Epithelial cell of proximal tubule (primary cell): ENCODE data around the gene ERCC6L2. TPM values are rescaled to one million over a fixed set of nuclear protein-coding genes. Genes with fewer than 3 reads are reported as not detected.
A peak's percentile ranks its signal among the peaks of the same experiment; 100 is the strongest.

Experiments
- DNase-seq: peaks from one replicate; pipeline ENCODE4 v3.0.0-alpha.2; 2011; ENCODE audit warnings: low read depth
- H3K4me3 ChIP-seq: 2 replicates; pipeline ENCODE4 v1.5.1; 2011; ENCODE audit warnings: low read depth, mild to moderate bottlenecking, low read length
- total RNA-seq: library from RNA; depleted of rRNA; stranded (reverse); fragments of >200 nt; gene quantifications from 2 replicates; pipeline ENCODE4 v1.2.3, GENCODE V29; 2015
- TF ChIP-seq, protein P1 (sequence below): conservative IDR thresholded peaks from 2 replicates; pipeline ENCODE4 v1.5.1; 2012; ENCODE audit warnings: low read depth, mild to moderate bottlenecking, low read length

ERCC6L2 gene
- total RNA-seq, 1 donor from 2014 or later, result 60.0 TPM

DNA sequence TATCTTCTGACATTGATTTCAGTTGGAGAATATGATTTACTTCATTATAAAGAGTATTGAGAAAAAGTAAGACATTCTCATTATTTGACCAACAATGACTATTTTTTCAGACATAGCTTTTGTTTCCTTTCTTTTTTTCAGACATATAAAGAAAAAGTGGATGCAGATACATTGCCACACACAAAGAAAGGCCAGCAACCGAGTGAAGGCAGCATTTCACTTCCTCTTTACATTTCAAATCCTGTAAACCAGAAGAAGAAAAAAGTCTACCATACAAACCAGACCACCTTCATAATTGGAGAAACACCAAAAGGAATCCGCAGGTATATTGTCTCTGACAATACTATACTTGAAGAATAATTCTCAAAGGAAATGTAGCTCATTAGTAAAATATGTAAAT lies 128.9 kb downstream of the ERCC6L2 start:
- no peak overlapping the region for H3K4me3 ChIP-seq
- no peak for DNase-seq
- TF ChIP-seq, protein P1, sequence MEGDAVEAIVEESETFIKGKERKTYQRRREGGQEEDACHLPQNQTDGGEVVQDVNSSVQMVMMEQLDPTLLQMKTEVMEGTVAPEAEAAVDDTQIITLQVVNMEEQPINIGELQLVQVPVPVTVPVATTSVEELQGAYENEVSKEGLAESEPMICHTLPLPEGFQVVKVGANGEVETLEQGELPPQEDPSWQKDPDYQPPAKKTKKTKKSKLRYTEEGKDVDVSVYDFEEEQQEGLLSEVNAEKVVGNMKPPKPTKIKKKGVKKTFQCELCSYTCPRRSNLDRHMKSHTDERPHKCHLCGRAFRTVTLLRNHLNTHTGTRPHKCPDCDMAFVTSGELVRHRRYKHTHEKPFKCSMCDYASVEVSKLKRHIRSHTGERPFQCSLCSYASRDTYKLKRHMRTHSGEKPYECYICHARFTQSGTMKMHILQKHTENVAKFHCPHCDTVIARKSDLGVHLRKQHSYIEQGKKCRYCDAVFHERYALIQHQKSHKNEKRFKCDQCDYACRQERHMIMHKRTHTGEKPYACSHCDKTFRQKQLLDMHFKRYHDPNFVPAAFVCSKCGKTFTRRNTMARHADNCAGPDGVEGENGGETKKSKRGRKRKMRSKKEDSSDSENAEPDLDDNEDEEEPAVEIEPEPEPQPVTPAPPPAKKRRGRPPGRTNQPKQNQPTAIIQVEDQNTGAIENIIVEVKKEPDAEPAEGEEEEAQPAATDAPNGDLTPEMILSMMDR, result no peak

GRCh38 chr9:96006296-96006879 lies 130.9 kb downstream of the ERCC6L2 start:
- TF ChIP-seq, protein P1, result no peak
- no peak overlapping the region for H3K4me3 ChIP-seq

DNA sequence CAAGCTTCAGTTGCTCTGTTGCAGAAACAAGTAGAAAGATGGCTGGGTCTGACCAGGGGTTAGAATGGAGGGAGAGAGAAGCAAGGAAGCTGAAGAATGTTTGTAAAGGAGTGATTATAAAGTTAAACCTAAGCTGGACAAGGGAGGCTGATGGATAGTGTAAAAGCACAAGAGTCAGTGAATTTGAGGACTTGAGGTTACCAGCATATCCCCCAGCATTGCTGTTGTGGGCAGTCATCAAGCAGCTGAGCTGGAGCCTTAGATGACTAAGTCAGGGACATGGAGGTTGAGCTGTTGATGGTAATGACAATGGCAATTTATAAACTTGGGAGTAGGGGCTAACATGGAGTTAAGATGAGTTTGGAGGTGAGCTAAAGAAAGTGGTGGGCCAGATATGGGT lies 131.5 kb downstream of the ERCC6L2 start:
- DNase-seq, result peak; percentile 54
- TF ChIP-seq, protein P1, result no peak

More at GRCh38 chr9:96006296-96006879, 130.9 kb downstream of the ERCC6L2 start:
- DNase-seq, result no peak

DNA sequence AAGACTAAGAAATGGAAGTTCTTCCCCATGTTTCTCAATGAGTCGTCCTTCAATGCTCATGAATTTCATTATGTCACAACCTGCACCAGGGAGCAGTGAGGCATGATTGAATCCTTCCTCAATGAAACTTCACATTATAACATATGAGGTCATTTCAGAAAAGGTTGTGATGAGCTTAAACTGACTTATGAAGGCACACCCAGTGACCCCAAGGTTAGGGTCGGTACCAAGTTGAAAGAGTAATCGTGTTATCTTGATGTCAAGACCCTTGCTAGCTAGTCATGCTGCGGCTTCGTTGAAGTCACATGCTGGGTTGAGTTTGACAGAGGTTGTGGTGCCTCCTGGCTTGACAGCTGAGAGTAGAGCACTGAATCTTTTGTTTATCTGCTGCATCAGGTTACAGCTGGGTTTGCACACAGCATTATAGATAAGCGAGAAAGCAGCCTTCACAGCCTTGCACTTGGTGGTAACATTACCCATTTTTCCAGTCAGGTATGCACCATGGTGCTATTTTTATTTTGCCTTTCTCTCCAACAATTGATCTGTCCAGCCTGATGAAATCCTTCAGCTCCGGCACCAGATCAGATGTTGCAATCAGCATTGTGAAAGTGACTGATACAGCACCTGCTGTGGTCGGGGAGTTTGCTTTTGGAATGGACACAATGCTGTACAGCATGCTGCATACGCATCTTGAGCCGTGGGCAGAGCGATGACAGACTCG lies 133.2 kb downstream of the ERCC6L2 start:
- H3K4me3 ChIP-seq, result no peak overlapping the region
- TF ChIP-seq, protein P1, result no peak
- peak; percentile 79 for DNase-seq

More for the DNA sequence above, 131.5 kb downstream of the ERCC6L2 start:
- no peak overlapping the region for H3K4me3 ChIP-seq

- DNase-seq, result no peak
- no peak overlapping the region for H3K4me3 ChIP-seq
- TF ChIP-seq, protein P1, result no peak
These were observed 133.7 kb downstream of the ERCC6L2 start for GRCh38 chr9:96009223-96009602.

DNA sequence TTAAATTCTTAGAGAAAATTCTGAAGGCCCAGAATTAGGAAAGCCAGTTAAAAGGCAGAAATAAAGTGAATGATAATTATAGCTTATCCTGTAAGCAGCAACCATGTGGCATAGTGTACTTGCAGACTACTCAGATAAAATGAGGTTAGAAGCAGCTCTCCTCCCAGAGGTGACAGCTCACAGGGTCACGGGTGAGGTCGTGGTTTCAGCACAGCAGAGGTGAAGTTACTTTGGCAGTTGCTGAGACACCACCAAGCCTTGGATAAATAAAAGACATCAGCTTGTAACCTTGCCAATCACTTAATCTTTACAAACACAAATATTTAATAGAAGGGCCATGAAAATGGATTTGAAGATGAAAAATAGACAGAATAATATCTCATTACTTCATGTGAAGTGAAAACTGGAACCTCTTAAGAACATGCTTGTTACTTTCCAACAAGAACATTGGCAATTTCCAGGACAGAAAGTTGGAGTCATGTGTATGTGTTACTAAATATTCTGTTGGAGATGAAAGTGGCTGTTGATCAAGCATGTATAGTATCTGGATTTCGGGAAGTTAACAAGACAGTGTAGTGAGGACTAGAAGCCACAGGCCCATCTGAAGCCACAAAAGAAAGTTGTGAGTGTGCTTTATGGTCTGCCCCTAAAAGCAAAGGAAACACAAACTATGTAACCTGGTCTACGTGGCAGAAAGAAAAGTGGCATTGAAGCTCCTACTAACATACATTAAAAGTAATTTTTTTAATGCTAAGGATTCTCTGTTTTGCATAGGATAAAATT lies 134.4 kb downstream of the ERCC6L2 start:
- TF ChIP-seq, protein P1, result no peak
- peak; percentile 18 for DNase-seq
- H3K4me3 ChIP-seq, result no peak overlapping the region
